Measurements from ENCODE around the gene TCTN3.
"Not testable (repeated sequence)": the region's sequence is repeated elsewhere in the genome, so short reads cannot be mapped to it uniquely, and the experiment has no call there.

TCTN3 gene

GRCh38 chr10:95644901-95645300 is 48.8 kb downstream of the TCTN3 start:
- intact Hi-C loops (cut with DNase I), result no loop called here
- no peak for DNase-seq

- intact Hi-C loops (cut with DNase I), result no loop called here
- DNase-seq, result no peak
Measured at GRCh38 chr10:95640891-95641315, 52.8 kb downstream of the TCTN3 start.

GRCh38 chr10:95637911-95638310 is 55.8 kb downstream of the TCTN3 start:
- no peak for DNase-seq
- intact Hi-C loops (cut with DNase I), result no loop called here

- no peak for DNase-seq
- intact Hi-C loops (cut with DNase I), result no loop called here
Measured at GRCh38 chr10:95637140-95637539, 56.6 kb downstream of the TCTN3 start.

GRCh38 chr10:95635319-95635733 is 58.4 kb downstream of the TCTN3 start:
- intact Hi-C loops (cut with DNase I), result no loop called here

GRCh38 chr10:95628786-95629185 is 64.9 kb downstream of the TCTN3 start:
- DNase-seq, result no peak
- intact Hi-C loops (cut with DNase I), result no loop called here

More at GRCh38 chr10:95635319-95635733, 58.4 kb downstream of the TCTN3 start:
- no peak for DNase-seq

- intact Hi-C loops (cut with DNase I), result no loop called here
- DNase-seq, result no peak
Measured at GRCh38 chr10:95626500-95626899, 67.2 kb downstream of the TCTN3 start.

- DNase-seq; intact Hi-C loops (cut with DNase I): not testable (repeated sequence)
Measured at GRCh38 chr10:95620415-95620814, 73.3 kb downstream of the TCTN3 start.

GRCh38 chr10:95618101-95618500 is 75.6 kb downstream of the TCTN3 start:
- DNase-seq, result no peak
- intact Hi-C loops (cut with DNase I), result no loop called here

GRCh38 chr10:95616446-95616845 is 77.3 kb downstream of the TCTN3 start:
- DNase-seq, result no peak
- intact Hi-C loops (cut with DNase I), result no loop called here
